GM10248 (cell line): Measurements from ENCODE around the gene YWHAG.

Experiments
- CTCF ChIA-PET: fragments of 300-600 bp; sonication (Branson Sonifier 250); formaldehyde crosslinking; extraction: SDS; loops from one replicate; lab custom pipeline; 2021; ENCODE audit warnings: antibody characterized with exemption; lab: Yijun Ruan, JAX
- POLR2A ChIA-PET: fragments of 350-650 bp; sonication (Branson Sonifier 250); formaldehyde crosslinking; extraction: SDS; loops from one replicate; lab custom pipeline; 2020; ENCODE audit warnings: antibody characterized with exemption; lab: Yijun Ruan, JAX
- DNase-seq: peaks from one replicate; pipeline ENCODE4 v3.0.0; 2012; ENCODE audit errors: extremely low spot score
- CTCF ChIP-seq: IDR thresholded peaks from 2 replicates; pipeline ENCODE4 v1.5.1; 2012; ENCODE audit warnings: mild to moderate bottlenecking, low read depth; ENCODE audit errors: extremely low read depth, missing control alignments, control extremely low read depth

YWHAG gene

GRCh38 chr7:76357475-76358010 is 1.2 kb downstream of the YWHAG start:
- ChIA-PET CTCF (no interaction called here), POLR2A (no interaction called here)
- no peak for TF ChIP-seq CTCF
- DNase-seq: no peak

GRCh38 chr7:76356823-76357222 is 2.0 kb downstream of the YWHAG start:
- ChIA-PET POLR2A (no interaction called here), CTCF (no interaction called here)

GRCh38 chr7:76356115-76356514 is 2.7 kb downstream of the YWHAG start:
- POLR2A ChIA-PET: no interaction called here
- CTCF ChIA-PET: interaction anchor here (1.2 kb wide), 1 partner anchor 34 kb away, joined by 3 read pairs; no protein-coding TSS in a partner anchor

More at GRCh38 chr7:76356823-76357222, 2.0 kb downstream of the YWHAG start:
- DNase-seq: no peak
- TF ChIP-seq CTCF: no peak

GRCh38 chr7:76354981-76355730 is 3.6 kb downstream of the YWHAG start:
- no peak for TF ChIP-seq CTCF
- CTCF ChIA-PET: interaction anchor here (0.8 to 1.5 kb wide), 5 partner anchors 10 to 41 kb away, joined by 3 to 4 read pairs (median 3); no protein-coding TSS in a partner anchor
- no peak for DNase-seq
- POLR2A ChIA-PET: no interaction called here

More at GRCh38 chr7:76356115-76356514, 2.7 kb downstream of the YWHAG start:
- DNase-seq: no peak
- TF ChIP-seq CTCF: no peak

GRCh38 chr7:76354516-76354915 is 4.3 kb downstream of the YWHAG start:
- DNase-seq: no peak
- no peak for TF ChIP-seq CTCF
- ChIA-PET POLR2A (no interaction called here), CTCF (interaction anchor here (0.8 to 1.6 kb wide), 6 partner anchors 11 to 41 kb away, joined by 3 to 4 read pairs (median 3); no protein-coding TSS in a partner anchor)

GRCh38 chr7:76353744-76354143 is 5.0 kb downstream of the YWHAG start:
- no peak for TF ChIP-seq CTCF
- CTCF ChIA-PET: interaction anchor here (0.8 to 2.1 kb wide), 8 partner anchors 10 to 40 kb away, joined by 3 to 7 read pairs (median 4); no protein-coding TSS in a partner anchor
- POLR2A ChIA-PET: no interaction called here
- DNase-seq: no peak
